HG02763 (cell line): ENCODE measurements around the gene HOXB1.
"Not testable (repeated sequence)": the region's sequence is repeated elsewhere in the genome, so short reads cannot be mapped to it uniquely, and the experiment has no call there.

Experiments used
- ATAC-seq: cut with Tn5 transposase; IDR thresholded peaks from one replicate; pipeline ENCODE4 v1.9.1; 2021; ENCODE audit warnings: mild to moderate bottlenecking, moderate library complexity; ENCODE audit not compliant: unreplicated experiment

HOXB1 gene

GRCh38 chr17:48523010-48523409 is 7.8 kb downstream of the HOXB1 start:
- no peak for ATAC-seq

DNA sequence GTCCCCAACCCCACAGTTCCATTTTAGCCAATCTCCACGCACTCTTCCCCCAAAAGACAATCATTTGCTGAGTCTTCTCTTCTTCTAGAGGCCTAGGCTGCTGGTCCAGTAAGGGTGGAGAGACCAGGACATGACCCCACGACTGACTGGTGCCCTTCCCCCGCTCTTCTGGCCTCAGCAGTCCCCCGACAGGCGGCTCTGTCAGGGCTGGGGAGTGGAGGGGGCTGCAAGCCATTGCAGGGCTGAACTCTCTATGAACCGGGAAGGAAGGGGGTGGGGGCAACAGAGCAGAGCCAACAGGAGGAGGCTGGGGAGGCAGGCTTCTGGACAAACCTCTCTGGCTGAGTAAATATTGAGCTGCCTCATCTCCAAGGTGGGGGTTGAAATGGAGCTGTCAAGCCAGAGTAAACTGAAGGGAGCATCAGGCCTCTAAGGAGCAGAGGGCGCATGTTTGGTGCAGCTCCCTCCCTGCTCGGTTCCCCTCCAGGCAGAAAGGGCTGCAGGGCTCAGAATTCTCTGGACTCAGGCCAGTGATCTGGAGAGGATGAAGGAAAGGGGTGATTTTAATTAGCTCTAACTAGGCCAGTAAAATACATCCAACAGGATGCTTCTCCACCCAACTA is 8.7 kb downstream of the HOXB1 start:
- no peak for ATAC-seq

DNA sequence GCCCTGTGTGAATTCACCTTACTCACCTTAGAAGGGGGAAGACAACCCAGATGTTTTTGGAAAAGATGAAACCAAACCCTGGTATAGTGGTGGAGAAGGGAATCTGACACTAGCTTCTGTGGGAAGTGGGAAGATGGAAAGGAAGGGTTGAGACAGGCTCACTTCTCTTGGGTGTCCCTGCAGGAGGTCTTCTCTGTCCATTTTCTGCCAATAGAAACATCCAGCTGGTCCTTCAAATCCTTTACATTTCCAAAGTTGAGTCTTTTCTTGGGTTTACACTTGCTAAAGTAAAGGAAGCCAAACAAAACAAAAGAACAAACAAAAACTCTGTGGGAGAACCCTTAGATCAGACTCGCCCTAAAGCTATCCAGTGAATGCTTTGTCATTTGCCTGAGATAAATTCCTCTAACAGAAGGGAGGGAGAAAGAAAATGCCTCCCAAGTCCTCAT is 10.2 kb downstream of the HOXB1 start:
- no peak for ATAC-seq

DNA sequence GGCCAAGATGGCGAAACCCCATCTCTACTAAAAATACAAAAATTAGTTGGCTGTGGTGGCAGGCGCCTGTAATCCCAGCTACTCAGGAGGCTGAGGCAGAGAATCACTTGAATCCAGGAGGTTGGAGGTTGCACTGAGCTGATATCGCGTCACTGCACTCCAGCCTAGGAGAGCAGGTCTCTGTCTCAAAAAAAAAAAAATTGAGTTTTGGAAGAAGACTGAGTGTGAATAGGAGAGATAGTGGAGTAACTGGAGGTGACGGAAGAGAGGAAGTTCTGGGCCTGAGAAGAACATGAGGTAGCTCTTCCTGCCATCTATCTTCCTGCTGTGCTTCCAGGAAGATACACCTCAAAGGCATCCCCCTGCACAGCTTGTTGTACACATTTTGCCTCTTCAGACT is 11.4 kb downstream of the HOXB1 start:
- ATAC-seq, result no peak

GRCh38 chr17:48517478-48517877 is 13.3 kb downstream of the HOXB1 start:
- ATAC-seq, result no peak

GRCh38 chr17:48515925-48516900 is 14.6 kb downstream of the HOXB1 start:
- ATAC-seq, result no peak

DNA sequence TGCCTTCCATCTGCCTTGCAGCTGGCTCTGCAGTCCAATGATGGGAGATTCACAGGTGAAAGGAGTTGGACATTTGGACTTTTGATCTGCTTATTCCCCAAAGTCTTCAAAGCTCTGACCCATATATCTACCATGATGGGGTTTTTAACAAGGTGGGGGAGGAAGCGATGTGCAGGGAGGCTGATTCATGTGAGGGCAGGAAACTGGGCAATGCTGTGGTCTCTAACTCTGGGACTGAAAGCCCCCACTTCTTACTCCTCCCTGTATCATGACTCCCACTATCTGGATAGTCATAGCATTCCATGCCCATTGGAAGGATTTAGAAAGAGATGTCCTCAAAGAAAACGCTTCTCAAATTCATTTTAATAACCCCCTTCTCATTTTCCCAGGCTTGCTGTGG is 16.3 kb downstream of the HOXB1 start:
- ATAC-seq, result no peak

GRCh38 chr17:48513666-48514455 is 16.9 kb downstream of the HOXB1 start:
- ATAC-seq, result no peak

GRCh38 chr17:48513097-48513496 is 17.7 kb downstream of the HOXB1 start:
- ATAC-seq, result no peak

DNA sequence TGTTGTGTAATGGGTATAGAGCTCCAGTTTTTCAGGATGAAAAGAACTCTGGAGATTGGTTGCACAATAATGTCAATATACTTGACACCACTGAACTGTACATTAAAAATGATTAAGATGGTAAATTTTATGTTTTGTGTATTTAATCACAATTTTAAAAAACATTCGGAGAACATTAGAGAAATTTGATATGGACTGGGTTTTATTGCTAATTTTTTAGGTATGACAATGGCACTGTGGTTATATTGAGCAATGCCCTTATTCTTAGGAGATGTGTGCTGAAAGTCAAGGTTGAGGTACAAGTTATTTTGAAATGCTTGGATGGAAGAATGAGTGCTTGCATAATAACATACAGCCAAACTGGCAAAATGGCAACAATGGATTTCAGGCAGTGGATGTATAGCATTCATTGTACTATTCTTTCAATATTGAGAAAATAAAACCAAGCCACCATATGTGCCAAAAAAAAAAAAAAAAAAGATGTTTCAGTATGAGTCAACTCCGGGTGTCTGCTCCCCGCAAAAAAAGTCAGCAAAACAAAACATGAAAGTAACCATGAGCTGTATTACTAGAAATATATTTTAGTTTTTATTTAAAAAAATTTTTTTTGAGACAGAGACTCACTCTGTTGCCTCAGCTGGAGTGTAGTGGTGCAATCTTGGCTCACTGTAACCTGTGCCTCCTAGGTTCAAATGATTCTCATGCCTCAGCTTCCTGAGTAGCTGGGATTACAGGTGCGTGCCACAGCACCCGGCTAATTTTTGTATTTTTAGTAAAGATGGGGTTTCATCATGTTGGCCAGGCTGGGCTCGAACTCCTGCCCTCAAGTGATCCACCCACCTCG is 19.8 kb downstream of the HOXB1 start:
- no peak for ATAC-seq

DNA sequence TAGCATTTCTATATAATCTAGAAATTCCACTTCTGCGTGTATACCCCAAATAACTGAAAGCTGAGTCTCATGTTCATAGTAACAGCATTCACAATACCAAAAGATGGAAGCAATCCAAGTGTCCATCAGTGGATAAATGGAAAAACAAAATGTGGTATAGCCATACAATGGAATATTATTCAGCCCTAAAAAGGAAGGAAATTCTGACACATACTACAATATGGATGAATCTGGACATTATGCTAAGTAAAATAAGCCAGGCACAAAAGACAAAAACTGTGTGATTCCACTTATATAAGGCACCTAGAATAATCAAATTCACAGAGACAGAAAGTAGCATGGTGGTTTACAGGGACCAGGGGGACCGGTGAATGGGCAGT is 20.4 kb downstream of the HOXB1 start:
- ATAC-seq, result no peak

- not testable (repeated sequence) for ATAC-seq
Observed at GRCh38 chr17:48509708-48510107, 21.1 kb downstream of the HOXB1 start.

DNA sequence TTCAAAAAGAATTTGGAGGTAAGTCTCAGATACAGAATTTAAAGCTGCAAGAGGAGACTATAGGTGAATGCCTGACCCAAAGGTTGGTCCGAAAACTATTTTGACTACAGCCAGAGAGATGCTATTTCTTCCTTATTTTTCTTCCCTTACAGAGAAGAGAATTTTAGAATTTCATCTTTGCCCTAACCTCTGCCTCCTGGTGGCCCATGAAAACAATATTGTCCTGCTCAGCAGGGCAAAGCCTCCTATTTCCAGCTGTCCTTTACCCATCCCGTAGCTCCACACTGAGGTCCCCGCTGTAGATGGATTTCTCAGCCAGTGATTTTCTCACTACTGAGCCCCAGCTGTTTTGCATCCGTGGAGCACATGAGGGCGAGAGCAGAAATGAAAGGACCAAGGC is 24.6 kb downstream of the HOXB1 start:
- ATAC-seq, result no peak

GRCh38 chr17:48505788-48506187 is 25.0 kb downstream of the HOXB1 start:
- ATAC-seq, result peak; percentile 74

- no peak for ATAC-seq
Observed at GRCh38 chr17:48504953-48505352, 25.9 kb downstream of the HOXB1 start.

DNA sequence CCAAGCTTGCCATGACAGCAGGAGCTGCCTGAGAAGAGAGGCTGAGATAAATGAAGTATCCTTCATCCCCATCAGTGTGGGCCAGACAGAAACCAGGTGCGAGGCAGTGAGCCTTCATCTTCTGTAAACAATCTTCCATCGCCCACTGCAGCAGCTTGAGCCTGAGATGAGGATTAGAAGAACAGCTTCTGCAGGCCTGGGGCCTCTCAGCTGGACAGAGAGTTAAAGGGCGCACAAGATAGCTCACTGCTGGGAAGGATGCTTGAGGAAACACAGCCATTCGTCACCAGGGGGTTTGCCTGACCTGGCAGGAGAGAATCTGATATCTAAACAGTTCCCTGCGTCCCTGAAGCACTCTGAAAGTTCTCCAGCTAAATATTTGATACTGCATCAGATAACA is 27.1 kb downstream of the HOXB1 start:
- ATAC-seq, result no peak

- no peak for ATAC-seq
Observed at GRCh38 chr17:48502901-48503300, 27.9 kb downstream of the HOXB1 start.

- ATAC-seq, result no peak
Observed at GRCh38 chr17:48502312-48502711, 28.5 kb downstream of the HOXB1 start.

GRCh38 chr17:48500435-48501426 is 30.1 kb downstream of the HOXB1 start:
- ATAC-seq, result no peak
